Peyer's patch (tissue), 4 donors: ENCODE results near the gene SIX5.

Experiments
- CTCF ChIP-seq, 6 experiments: fragments of 450-650 bp in 4 of 6; fragments of 200-600 bp in 2 of 6; sonication (generic) in 1 of 6; IDR thresholded peaks; one replicate each; pipeline ENCODE4 v1.5.1; 2017 to 2019; ENCODE audit warnings: antibody characterized with exemption in 6 of 6, mild to moderate bottlenecking in 3 of 6, moderate library complexity in 1 of 6
- POLR2A ChIP-seq, 2 donors: fragments of 450-650 bp; IDR thresholded peaks; one replicate each; pipeline ENCODE4 v1.5.1; 2017; ENCODE audit warnings: antibody characterized with exemption in 2 of 2, mild to moderate bottlenecking in 2 of 2, moderate library complexity in 2 of 2

- TF ChIP-seq CTCF (IDR thresholded peaks at IDR 0.05) (no peak), POLR2A (IDR thresholded peaks at IDR 0.05) (no peak)
Observed at GRCh38 chr19:45754323-45754722, 14.7 kb downstream of the SIX5 start.
